ENCODE results near the gene STPG1.

DNA sequence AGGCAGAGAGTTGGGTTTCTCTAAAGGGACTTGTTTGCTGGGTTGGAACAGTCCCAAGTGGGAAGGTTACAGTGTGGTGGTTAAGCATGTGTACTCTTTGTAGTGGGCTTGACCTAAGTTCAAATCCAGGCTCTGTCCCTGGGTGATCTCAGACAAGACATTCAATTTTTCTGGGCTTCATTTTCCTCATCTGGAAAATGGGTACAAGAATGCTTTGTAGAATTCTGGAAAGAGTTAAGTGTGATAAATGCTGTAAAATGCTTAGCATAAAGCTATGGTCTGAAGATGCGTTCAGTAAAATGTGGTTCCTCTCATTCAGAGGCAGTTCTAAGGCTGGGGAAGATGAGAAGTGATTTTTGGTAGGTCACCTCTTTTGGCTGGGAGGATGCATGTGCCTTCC is 93.6 kb downstream of the STPG1 start:
- TF ChIP-seq, protein P1, sequence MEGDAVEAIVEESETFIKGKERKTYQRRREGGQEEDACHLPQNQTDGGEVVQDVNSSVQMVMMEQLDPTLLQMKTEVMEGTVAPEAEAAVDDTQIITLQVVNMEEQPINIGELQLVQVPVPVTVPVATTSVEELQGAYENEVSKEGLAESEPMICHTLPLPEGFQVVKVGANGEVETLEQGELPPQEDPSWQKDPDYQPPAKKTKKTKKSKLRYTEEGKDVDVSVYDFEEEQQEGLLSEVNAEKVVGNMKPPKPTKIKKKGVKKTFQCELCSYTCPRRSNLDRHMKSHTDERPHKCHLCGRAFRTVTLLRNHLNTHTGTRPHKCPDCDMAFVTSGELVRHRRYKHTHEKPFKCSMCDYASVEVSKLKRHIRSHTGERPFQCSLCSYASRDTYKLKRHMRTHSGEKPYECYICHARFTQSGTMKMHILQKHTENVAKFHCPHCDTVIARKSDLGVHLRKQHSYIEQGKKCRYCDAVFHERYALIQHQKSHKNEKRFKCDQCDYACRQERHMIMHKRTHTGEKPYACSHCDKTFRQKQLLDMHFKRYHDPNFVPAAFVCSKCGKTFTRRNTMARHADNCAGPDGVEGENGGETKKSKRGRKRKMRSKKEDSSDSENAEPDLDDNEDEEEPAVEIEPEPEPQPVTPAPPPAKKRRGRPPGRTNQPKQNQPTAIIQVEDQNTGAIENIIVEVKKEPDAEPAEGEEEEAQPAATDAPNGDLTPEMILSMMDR (IDR thresholded peaks at IDR 0.05), result no peak
- TF ChIP-seq POLR2A (IDR thresholded peaks at IDR 0.05), result no peak

All from testis (tissue), 2 donors.